Measurements from ENCODE around the gene GNAO1.

GNAO1 gene

DNA sequence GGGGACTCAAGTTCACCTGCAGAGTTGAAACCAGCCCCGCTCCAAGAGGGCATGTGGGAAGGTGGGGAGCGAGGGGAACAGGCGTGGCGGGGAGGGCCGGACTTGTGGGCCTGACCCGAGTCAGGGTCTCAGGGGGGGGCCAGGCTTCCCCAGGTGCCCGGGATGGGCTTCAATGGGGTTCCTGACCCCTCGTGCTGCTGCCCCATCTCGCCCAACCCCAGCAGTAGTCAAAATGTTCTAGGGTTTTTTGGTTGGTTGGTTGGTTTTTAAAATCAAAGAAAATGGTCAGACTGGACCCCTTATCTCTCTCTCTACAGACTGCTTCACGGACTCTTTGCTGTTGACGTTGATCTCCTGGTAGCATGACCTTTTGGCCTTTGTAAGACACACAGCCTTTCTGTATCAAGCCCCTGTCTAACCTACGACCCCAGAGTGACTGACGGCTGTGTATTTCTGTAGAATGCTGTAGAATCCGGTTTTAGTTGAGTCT lies 164.5 kb downstream of the GNAO1 start:
- TF ChIP-seq, protein P1, sequence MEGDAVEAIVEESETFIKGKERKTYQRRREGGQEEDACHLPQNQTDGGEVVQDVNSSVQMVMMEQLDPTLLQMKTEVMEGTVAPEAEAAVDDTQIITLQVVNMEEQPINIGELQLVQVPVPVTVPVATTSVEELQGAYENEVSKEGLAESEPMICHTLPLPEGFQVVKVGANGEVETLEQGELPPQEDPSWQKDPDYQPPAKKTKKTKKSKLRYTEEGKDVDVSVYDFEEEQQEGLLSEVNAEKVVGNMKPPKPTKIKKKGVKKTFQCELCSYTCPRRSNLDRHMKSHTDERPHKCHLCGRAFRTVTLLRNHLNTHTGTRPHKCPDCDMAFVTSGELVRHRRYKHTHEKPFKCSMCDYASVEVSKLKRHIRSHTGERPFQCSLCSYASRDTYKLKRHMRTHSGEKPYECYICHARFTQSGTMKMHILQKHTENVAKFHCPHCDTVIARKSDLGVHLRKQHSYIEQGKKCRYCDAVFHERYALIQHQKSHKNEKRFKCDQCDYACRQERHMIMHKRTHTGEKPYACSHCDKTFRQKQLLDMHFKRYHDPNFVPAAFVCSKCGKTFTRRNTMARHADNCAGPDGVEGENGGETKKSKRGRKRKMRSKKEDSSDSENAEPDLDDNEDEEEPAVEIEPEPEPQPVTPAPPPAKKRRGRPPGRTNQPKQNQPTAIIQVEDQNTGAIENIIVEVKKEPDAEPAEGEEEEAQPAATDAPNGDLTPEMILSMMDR (IDR thresholded peaks at IDR 0.05; ENCODE audit: insufficient read depth, low read length, poor library complexity, severe bottlenecking) = no peak
- no peak for DNase-seq (ENCODE audit: extremely low read depth, insufficient read length)
- H3K36me3 ChIP-seq (ENCODE audit: control insufficient read depth, insufficient read depth, low read length) = peaks cover 1% of the 10 kb centered on the region; the same call in 1 of the 2 replicates
- H3K4me3 ChIP-seq (replicated peaks; ENCODE audit: low read depth, low read length) = peak overlapping the region; percentile 55
- H3K27me3 ChIP-seq (replicated peaks; ENCODE audit: control insufficient read depth, insufficient read depth, low read length) = no peaks in the 10 kb centered on the region

DNA sequence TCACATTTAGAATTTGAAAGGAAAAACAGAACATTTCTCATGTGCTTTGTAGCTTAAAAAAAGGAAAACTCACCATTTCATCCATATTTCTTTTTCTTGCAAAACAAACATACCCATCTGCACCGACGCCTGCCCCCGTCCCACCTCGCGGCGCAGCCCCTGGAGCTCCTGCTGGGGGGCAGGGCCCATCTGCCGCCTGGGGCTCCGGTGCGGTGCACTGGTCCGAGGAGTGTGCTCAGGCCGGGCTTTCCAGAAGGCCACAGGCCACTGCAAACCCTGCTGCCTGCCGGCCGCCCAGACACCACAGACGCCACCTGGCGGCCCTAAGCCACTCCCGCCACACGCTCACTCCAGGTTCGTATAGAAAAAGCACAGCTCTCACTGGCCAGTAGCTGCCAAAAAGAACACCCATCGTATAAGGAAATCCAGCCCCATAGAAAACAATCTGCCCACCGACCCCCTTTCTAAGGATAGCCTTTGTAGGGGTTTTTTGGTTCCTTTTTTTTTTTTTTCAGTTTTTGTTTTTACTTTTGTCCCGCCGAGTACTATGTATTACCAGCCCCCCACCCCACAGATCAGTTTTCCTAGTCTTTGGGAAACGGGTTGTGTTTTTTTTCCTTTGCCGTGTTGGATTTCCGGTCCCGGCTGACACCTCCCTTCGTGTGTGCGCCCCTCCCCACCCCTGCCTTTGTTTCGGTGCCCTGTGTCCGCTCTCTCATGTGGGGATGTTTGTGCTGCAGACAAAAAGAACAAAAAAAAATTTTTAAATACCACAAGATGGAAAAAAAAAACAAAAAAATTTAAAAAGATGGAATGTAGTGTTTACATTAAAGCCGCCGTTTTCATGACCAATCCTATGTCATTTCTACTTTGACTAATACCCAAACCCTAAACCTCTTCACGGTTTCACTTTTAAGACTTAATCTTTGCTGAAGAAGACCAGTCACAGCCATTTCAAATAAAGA lies 165.3 kb downstream of the GNAO1 start:
- H3K27me3 ChIP-seq (replicated peaks; ENCODE audit: control insufficient read depth, insufficient read depth, low read length) = no peaks in the 10 kb centered on the region
- H3K4me3 ChIP-seq (replicated peaks; ENCODE audit: low read depth, low read length) = peak overlapping the region; percentile 55
- DNase-seq (ENCODE audit: extremely low read depth, insufficient read length) = peak; percentile 83
- TF ChIP-seq, protein P1 (IDR thresholded peaks at IDR 0.05; ENCODE audit: insufficient read depth, low read length, poor library complexity, severe bottlenecking) = peak; percentile 96
- H3K36me3 ChIP-seq (ENCODE audit: control insufficient read depth, insufficient read depth, low read length) = peaks cover 1% of the 10 kb centered on the region; the same call in 1 of the 2 replicates

DNA sequence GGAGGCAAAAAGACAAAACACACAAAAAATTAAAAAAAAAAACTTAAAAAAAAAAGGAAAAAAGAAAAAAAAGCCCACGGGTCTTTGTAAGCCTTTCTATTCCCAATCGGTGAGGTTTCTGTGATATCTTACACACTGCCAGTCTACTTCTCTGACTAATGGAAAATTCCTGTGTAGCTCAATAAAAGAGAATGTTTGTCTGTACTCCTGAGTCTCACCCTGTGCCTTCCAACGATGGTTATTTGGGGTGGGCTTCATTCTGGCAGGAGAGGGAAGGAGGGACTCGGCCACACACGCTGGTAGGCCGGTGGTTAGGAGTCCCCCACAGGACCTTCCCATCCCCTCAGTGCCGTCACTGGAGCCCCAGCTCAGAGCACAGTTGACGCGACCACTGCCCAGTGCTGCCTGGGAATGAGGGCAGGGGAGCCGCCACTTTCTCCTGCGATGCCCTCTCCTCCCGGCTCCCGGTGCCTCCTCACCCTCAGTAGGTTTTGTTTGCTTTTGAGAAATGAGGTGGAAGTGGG lies 166.0 kb downstream of the GNAO1 start:
- Histone ChIP-seq H3K36me3 (ENCODE audit: control insufficient read depth, insufficient read depth, low read length) (peaks cover 4% of the 10 kb centered on the region), H3K27me3 (replicated peaks; ENCODE audit: control insufficient read depth, insufficient read depth, low read length) (no peaks in the 10 kb centered on the region), H3K4me3 (replicated peaks; ENCODE audit: low read depth, low read length) (peak overlapping the region; percentile 55)
- TF ChIP-seq, protein P1 (IDR thresholded peaks at IDR 0.05; ENCODE audit: insufficient read depth, low read length, poor library complexity, severe bottlenecking) = no peak
- DNase-seq (ENCODE audit: extremely low read depth, insufficient read length) = no peak

DNA sequence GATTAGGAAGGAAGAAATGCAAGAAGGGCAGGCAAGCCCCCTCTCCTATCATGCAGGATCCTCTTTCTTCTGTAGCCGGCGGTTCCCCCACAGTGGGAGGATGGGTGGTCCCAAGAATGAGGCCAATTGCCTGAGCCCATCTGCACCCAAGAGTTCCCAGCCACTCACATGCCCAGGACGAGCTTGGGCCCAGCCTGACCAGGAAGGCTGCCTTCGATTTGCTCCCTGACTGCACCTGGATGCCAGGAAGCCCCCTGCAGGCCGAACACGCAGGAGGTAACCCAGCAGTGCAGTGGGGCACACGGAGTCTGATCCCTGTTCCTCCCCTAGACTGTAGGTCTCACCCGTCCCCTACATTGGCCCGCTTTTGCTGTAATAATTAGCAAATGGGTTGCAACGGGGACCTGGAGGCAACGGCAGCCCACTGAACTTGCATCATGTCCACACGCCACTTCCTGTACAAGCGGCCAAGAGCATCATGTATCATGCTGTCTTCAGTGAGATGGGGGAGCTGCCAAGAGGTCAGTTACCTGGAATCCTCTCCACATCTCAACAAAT lies 166.6 kb downstream of the GNAO1 start:
- no peak for DNase-seq (ENCODE audit: extremely low read depth, insufficient read length)
- Histone ChIP-seq H3K36me3 (ENCODE audit: control insufficient read depth, insufficient read depth, low read length) (peaks cover 9% of the 10 kb centered on the region), H3K4me3 (replicated peaks; ENCODE audit: low read depth, low read length) (no peak overlapping the region), H3K27me3 (replicated peaks; ENCODE audit: control insufficient read depth, insufficient read depth, low read length) (no peaks in the 10 kb centered on the region)
- TF ChIP-seq, protein P1 (IDR thresholded peaks at IDR 0.05; ENCODE audit: insufficient read depth, low read length, poor library complexity, severe bottlenecking) = peak; percentile 39

DNA sequence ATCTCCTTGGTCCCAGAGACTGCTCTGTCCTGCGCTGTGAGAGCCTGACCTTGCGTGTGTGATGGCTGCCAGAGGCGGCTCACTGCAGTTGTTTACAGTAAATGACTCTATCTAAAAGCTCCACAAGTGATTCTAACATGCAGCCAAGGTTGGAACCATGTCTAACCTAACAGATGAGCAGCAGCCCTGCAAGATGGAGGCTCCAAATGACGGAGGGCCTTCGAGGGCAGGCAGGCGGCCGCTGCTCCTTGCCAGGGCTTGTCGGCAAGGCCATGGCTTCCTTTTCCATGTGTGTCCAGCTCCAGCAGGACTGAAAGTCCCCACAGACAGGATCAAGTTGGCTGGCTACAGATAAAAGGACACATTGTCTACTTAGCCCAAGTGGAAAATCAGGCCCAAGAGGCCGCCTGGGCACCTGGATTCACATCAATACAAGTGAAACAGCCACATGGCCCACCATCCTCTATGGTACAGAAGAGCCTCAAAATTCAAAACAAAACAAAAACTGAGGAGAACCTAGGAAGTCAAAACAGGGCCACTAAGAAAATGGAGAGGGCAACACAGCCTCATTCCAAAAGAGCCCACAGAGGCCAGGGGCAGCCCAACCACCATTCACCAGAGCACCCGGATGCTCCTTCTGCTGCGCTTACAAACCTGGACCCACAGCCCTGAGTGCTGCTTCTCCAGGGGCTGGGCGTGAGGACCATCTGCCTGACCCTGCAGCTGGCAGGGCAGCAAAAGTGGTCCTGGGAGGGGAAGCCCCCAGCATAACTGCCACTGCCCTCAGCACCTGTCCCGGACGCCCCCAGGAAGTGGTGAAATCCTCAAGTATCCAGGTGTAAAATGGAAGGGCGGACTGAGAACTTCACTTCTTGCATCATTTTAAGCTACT lies 169.1 kb downstream of the GNAO1 start:
- Histone ChIP-seq H3K36me3 (ENCODE audit: control insufficient read depth, insufficient read depth, low read length) (peaks cover 24% of the 10 kb centered on the region), H3K27me3 (replicated peaks; ENCODE audit: control insufficient read depth, insufficient read depth, low read length) (no peaks in the 10 kb centered on the region), H3K4me3 (replicated peaks; ENCODE audit: low read depth, low read length) (no peak overlapping the region)
- TF ChIP-seq, protein P1 (IDR thresholded peaks at IDR 0.05; ENCODE audit: insufficient read depth, low read length, poor library complexity, severe bottlenecking) = no peak
- no peak for DNase-seq (ENCODE audit: extremely low read depth, insufficient read length)

Measured in GM06990 (cell line).